Medulla oblongata (tissue), 1 donor: ENCODE measurements around the gene DDIT4.
"Not testable (repeated sequence)": the region's sequence is repeated elsewhere in the genome, so short reads cannot be mapped to it uniquely, and the experiment has no call there.

Experiments used
- DNase-seq: peaks from one replicate; pipeline ENCODE4 v3.0.0-alpha.2; 2015; ENCODE audit errors: extremely low spot score

The DDIT4 gene

DNA sequence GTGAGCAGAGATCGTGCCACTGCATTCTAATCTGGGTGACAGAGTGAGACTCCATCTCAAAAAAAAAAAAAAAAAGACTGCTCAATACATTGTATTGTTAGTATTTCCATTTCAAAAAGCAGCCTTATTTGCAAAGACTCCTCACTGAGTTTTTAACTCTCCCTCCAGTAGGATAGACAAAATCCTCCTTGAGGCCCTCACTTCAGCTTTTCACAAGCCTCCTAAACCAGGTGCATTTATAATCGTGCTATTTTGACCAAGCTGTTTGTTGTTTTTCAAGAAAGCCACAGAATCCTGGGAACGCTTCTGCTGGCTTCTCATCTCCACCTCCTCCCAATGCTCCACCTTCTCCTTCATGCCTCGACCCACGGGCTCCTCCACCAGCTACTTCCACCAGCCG lies 6.3 kb upstream of the DDIT4 start:
- DNase-seq: no peak

DNA sequence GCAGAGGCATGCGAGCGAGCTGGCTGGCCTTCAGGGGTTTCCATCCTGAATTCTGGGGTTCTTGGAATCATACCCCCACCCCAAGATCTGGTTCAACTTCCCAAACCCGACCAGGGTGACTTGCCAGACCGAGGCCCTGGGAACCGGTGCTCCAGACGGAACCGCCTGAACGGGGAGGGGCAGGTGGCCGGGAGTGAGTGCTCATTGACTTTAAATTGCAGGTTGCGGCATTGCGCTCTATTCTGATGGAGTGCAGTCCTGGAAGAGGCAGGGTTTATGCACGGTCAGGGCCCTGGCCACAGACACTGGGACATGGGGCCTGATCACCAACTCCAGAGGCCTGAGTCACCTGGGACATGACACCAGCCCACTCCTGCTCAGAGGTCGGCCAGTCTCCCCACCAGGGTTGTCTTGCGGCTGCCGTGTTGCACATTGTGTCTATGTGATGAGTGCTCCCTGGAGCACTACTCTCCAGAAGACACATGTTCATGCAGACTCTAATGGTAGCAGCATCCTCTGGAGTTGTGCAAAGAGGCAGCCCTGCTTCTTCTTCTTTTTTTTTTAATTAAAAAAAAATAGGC lies 5.8 kb upstream of the DDIT4 start:
- DNase-seq: no peak

DNA sequence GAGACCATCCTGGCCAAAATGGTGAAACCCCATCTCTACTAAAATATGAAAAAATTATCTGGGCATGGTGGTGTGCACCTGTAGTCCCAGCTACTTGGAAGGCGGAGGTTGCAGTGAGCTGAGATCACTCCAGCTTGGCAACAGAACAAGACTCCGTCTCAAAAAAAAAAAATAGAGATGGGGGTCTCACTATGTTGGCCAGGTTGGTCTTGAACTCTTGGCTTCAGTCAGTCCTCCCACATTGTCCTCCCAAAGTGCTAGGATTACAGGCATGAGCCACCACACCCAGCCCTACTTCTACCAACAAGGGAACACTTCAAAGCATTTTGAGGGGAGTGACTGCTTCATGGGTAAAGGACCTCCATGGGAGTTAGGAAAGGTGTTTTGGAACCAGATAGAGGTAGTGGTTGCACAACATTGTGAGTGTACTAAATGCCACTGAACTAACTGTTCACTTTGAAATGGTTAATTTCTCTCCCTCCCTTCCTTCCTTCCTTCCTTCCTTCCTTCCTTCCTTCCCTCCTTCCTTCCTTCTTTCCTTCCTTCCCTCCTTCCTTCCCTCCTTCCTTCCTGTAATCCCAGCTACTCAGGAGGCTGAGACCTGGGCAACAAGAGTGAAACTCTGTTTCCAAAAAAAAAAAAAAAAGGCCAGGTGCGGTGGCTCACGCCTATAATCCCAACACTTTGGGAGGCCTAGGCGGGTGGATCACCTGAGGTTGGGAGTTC lies 5.1 kb upstream of the DDIT4 start:
- DNase-seq: not testable (repeated sequence)

DNA sequence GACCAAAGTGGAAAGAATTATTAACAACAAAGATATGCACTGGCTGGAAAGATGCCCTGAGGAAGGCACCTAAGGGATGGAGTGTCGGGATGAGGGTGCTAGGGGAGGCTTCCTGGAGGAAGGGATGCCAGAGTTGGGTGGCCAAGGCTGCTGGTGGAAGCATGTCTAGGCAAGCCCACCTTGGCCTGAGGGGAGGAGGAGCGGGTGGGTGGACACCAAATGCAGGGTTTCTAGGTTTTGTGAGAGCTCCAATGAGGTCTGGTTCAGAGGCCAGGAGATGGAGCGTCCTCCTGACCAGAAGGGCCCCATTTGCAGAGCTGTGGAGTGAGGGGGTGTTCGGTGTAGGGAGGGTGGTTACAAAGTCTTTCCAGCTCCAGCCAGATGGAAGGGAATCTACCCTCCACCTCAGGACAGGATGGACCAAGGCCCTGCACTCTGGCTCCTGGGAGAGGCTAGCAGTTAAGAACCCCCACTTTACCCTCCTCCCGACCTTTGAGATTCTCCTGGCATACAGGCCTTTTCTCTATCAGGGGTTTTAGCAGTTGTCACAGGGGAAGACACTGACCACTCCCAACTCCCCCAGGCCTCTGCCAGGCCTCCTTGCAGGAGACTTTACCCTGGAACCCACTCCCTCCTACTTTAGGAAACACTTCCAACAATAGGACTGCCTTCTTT lies 3.0 kb upstream of the DDIT4 start:
- no peak for DNase-seq

DNA sequence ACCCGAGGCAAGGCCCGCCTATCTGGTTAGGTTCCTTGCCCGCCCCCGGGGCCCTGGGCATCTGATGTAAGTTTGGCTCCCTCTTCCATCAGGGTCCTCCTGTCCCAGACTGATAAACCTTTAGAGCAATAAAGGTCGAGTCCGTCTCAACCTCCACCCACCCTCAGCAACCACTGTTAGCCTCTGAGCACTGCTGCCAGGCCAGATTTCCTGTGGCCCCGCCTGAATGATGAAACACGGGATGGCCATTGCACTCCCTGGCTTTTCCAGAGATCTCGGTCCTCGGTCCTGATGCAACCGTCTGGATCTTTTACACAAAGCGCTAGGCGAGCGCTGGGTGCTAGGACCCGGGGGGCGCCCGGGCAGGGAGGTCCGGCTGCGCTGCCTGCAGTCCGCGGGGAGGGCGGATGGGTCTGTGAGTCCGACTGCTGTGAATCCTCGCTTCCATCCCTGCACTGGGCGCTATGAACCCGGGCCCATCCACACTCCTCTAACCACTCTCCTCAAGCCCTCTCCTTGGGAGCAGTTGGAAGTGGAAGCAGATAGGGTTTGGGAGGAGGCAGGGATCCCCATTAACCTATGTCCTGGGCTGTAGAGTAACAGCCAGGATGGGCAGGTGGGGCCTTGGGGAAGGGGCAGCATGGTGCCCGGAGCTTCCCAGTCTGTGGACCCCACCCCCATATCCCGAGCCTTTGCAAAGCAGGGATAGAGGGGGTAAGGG lies 875 bp upstream of the DDIT4 start:
- DNase-seq: peak; percentile 94

DNA sequence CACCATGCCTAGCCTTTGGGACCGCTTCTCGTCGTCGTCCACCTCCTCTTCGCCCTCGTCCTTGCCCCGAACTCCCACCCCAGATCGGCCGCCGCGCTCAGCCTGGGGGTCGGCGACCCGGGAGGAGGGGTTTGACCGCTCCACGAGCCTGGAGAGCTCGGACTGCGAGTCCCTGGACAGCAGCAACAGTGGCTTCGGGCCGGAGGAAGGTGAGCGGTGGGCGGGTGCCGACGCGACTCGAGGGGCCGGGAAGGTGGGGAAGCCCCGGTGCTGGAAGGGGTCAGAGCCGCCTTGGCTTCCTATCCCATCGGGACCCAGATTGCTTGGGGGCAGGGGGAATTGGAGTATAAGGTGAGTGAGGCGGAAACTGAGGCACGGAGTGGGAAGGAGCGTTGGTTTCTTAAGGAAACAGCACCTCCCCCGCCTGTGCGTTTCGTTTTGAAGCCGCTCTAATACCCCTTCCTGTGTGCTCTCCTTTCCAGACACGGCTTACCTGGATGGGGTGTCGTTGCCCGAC lies 547 bp downstream of the DDIT4 start:
- peak; percentile 36 for DNase-seq

- peak; percentile 69 for DNase-seq
Measured at GRCh38 chr10:72274730-72275350, 1.1 kb downstream of the DDIT4 start.

DNA sequence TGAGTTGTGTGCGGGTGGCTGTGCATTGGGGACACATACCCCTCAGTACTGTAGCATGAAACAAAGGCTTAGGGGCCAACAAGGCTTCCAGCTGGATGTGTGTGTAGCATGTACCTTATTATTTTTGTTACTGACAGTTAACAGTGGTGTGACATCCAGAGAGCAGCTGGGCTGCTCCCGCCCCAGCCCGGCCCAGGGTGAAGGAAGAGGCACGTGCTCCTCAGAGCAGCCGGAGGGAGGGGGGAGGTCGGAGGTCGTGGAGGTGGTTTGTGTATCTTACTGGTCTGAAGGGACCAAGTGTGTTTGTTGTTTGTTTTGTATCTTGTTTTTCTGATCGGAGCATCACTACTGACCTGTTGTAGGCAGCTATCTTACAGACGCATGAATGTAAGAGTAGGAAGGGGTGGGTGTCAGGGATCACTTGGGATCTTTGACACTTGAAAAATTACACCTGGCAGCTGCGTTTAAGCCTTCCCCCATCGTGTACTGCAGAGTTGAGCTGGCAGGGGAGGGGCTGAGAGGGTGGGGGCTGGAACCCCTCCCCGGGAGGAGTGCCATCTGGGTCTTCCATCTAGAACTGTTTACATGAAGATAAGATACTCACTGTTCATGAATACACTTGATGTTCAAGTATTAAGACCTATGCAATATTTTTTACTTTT lies 1.8 kb downstream of the DDIT4 start:
- DNase-seq: peak; percentile 61

GRCh38 chr10:72276013-72276387 lies 2.3 kb downstream of the DDIT4 start:
- DNase-seq: no peak

DNA sequence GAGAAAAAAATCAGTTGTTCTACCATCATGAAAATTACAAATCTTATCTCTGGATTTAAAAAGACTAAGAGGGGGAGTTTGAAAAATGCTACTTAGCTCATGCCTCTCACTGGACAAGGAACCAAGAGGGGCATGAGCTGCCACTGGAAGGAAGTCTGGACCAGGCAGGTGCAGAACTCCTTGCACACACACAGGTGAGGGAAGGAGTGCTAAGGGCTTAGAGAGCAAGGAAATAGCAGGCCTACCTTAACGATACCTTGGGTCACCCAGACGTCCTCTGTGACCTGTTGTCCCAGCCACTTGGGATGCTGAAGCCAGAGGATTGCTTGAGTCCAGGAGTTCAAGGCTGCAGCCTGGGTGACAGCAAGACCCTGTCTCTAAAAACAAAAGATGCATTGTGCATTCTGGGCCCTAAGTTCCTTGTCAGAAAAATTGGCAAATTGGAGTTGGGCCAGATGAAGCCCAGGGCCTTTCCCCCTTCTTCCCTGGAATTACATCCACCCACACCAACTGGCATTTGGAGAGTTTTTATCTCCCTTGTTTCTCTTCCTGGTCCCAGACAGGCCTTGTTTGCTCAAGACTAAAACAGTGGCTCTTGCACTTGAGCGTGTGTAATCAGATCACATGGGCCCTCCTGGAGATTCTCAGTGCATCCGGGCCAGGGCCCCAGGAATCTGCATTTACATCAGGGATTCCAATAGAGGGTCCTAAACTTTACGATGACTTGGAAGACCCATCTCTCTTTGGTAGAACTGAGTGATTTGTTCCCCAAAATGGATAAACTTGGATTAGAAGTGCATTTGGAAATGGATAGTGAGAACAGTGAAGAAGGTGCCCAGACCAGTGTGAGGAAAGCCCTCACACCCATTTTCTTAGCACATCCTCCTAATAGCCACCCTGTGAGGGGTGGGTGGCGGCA lies 3.0 kb downstream of the DDIT4 start:
- DNase-seq: peak; percentile 51

GRCh38 chr10:72277340-72277995 lies 3.7 kb downstream of the DDIT4 start:
- no peak for DNase-seq

GRCh38 chr10:72277996-72278667 lies 4.4 kb downstream of the DDIT4 start:
- no peak for DNase-seq

- no peak for DNase-seq
Measured at GRCh38 chr10:72278668-72279393, 5.1 kb downstream of the DDIT4 start.

DNA sequence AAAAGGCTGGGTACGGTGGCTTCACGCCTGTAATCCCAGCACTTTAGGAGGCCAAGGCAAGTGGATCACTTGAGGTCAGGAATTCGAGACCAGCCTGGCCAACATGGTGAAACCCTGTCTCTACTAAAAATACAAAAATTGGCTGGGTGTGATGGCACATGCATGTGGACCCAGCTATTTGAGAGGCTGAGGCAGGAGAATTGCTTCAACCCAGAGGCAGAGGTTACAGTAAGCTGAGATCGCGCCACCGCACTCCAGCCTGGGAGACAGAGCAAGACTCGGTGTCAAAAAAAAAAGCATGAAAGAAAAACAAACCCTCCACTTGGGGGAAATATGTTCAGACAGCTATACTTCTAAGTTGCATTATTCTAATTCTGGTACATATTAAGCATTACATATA lies 5.9 kb downstream of the DDIT4 start:
- DNase-seq: not testable (repeated sequence)

DNA sequence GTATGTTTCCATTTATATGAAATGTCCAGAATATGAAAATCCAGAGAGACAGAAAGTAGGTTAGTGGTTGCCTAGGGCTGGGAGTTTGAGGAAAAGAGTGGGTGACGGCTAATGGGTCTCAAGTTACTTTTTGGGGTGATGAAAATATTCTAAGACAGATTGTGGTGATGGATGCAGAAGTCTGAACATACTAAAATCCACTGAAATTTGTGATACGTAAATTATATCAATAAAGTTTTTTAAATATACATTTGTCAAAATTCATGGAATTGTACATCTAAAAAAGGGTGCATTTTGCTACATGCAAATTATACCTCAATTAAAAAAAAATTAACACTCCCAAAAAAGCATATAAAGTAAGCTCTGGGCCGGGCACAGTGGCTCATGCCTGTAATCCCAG lies 9.4 kb downstream of the DDIT4 start:
- no peak for DNase-seq

DNA sequence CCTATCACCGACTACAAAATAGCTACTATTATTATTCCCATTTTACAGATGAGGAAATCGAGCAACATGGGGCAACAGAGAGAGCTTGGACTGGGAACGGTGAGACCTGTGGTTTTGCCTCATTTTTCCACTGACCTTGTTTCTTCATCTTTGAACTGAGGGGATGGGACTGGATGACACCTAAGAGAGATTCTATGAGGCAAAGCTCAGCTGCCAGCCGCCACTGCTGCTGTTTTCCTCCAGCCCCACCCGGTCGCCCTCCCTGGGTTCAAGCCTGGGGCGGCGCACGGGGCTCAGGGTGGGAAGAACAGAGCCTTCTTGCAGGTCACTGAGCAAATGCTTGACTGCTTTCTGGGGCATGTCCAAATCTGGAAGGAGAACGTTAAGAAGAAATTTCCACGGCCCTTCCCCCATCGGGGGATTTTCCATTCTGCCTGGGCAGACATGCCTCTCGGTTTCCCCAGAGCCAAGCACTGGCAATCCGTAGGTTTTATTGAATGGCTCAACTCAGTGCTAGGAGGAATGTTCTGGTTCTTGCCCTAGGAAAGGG lies 12.3 kb downstream of the DDIT4 start:
- no peak for DNase-seq

DNA sequence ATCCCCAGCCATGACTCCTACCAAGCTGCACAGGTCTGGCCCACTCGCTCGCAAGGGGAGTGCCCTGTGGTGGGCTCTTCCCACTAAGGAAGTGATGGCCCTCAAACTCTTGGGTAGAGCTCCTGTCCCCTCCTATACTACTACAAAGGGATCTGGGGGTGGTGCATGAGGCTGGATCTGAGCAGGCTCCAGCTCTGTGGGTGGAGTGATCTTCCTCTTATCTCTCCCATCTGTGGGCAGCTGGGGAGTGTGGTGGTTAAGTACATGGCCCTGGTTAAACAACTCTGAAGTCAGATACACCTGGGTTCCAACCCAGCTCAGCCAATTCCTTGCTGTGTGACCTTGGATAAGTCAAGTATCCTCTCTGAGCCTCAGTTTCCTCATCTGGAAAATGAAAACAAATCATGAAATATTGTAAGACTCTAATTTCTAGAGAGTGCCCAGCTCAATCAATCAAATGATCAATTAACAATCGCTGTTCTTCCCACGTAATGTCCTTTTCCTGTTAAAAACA lies 17.4 kb downstream of the DDIT4 start:
- no peak for DNase-seq

DNA sequence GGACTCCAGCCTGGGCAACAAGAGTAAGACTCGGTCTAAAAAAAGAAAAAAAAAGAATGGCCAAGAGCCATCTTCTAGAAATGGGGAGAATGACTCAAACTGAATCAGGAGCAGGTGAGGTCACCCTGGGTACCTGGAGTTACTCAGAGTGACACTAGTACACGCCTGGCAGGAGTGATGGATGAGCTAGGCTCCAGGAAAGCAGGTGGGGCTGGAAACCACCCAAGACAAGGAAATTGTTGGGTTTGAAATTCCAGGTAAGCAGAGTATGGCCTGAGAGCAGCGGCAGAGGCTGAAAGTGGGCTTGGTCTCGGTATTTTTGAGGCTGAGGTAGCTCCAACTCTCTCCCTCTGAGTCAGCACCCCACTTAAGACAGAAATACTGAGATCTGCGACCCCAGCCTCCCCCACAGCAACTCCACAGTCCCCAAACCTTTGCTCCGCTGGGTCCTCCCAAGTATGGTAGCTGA lies 18.5 kb downstream of the DDIT4 start:
- DNase-seq: no peak
